GM18861 (cell line): ENCODE data around the gene LTC4S.
A peak's percentile ranks its signal among the peaks of the same experiment; 100 is the strongest.

Experiments
- ATAC-seq: cut with Tn5 transposase; IDR thresholded peaks from one replicate; pipeline ENCODE4 v1.9.1; 2021; ENCODE audit not compliant: unreplicated experiment

LTC4S gene

GRCh38 chr5:179795049-179795862 lies 1.5 kb downstream of the LTC4S start:
- ATAC-seq, result no peak

- ATAC-seq, result peak; percentile 71
Measured at GRCh38 chr5:179795863-179796833, 2.4 kb downstream of the LTC4S start.

- no peak for ATAC-seq
Measured at GRCh38 chr5:179796877-179797608, 3.3 kb downstream of the LTC4S start.

GRCh38 chr5:179797741-179798140 lies 4.0 kb downstream of the LTC4S start:
- no peak for ATAC-seq

GRCh38 chr5:179798144-179798770 lies 4.5 kb downstream of the LTC4S start:
- no peak for ATAC-seq

GRCh38 chr5:179798771-179799643 lies 5.2 kb downstream of the LTC4S start:
- ATAC-seq, result no peak

- no peak for ATAC-seq
Measured at GRCh38 chr5:179799644-179799973, 5.8 kb downstream of the LTC4S start.

- ATAC-seq, result no peak
Measured at GRCh38 chr5:179800071-179800695, 6.4 kb downstream of the LTC4S start.

GRCh38 chr5:179800696-179801201 lies 7.0 kb downstream of the LTC4S start:
- ATAC-seq, result no peak

GRCh38 chr5:179801304-179802206 lies 7.8 kb downstream of the LTC4S start:
- ATAC-seq, result peak; percentile 41

- no peak for ATAC-seq
Measured at GRCh38 chr5:179802207-179802883, 8.6 kb downstream of the LTC4S start.

- ATAC-seq, result no peak
Measured at GRCh38 chr5:179802950-179803562, 9.3 kb downstream of the LTC4S start.

GRCh38 chr5:179803651-179804554 lies 10.1 kb downstream of the LTC4S start:
- no peak for ATAC-seq

GRCh38 chr5:179804555-179804947 lies 10.8 kb downstream of the LTC4S start:
- ATAC-seq, result no peak

GRCh38 chr5:179805070-179805528 lies 11.3 kb downstream of the LTC4S start:
- ATAC-seq, result no peak
